HG03342 (cell line): ENCODE data around the gene RAB5B.
"Not testable (repeated sequence)": the region's sequence is repeated elsewhere in the genome, so short reads cannot be mapped to it uniquely, and the experiment has no call there.

ENCODE experiments used
- ATAC-seq: cut with Tn5 transposase; IDR thresholded peaks from one replicate; pipeline ENCODE4 v1.9.1; 2021; ENCODE audit warnings: mild to moderate bottlenecking, moderate library complexity; ENCODE audit not compliant: unreplicated experiment

The RAB5B gene

DNA sequence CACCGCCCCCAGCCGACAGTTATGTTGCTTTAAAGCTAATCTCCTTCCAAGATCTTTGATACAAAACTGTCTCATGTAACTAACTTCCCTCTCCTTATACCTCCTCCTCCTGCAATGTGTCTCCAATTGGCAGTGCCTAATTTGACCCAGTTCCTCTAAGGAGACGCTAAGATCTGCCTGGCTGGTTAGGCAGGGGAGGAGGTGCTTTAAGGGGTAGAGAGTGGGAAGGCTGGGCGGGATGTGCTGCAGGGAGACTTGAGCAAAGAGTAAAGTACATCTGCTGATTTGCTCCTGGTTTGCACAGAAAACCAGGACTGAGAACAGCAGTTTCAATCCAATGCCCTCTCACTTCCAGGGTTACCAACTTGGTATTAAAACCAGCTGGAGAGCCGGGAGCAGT is 39.6 kb downstream of the RAB5B start:
- no peak for ATAC-seq

DNA sequence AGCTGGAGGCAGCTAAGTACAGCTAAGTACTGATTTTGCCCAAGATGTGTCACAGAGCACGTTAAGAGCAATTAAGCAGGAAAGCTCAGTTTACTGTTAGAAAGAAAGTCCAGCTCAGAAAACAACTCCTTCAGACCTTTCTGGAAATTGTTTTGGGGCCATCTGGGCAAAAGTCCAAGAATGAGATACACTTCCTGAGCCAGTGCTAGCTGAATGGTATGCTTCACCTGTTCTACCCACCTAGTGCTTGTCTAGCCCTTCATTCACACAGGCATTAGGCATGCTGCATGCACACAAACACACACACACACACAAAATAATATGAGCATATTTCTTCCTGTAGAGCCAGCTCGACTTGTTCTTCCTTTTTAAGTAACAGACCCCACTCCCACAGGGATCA is 40.3 kb downstream of the RAB5B start:
- ATAC-seq = no peak

DNA sequence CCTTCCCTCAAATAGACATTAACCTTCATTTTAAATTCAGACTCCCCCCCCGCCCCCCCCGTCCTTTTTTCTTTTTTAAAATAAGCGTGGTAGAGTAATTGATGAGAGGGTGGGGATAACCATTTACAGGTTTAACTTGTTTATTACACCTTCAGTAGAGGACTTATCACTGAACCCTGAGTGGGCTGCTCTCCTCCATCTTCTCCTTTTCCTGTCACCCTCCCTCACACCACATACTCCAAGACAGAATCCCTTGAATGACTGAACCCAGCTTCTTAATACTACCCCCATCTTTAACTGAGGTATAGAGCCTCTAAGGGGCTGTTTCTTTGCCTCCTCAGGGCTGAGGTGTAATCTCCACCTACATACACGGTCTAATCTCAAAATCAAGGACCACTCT is 43.3 kb downstream of the RAB5B start:
- no peak for ATAC-seq

DNA sequence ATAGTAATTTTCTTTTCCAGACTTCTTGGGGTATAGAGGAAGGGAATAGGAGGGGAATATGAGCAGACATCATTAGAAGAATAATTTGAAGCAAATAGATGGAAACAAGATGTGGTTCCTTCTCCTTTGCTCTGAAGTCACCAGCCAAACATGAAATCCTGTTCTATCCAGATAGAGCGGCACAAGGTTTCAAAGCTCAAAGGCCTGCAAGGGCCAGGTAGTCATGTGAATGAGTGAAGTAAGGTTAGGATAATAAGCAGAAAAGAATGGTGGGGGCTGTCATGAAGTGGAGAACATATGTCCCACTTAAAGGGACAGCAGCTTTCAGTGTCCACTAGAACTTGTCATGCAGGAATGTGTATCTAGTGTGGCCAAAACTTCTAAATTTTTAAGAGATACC is 44.5 kb downstream of the RAB5B start:
- ATAC-seq = no peak

DNA sequence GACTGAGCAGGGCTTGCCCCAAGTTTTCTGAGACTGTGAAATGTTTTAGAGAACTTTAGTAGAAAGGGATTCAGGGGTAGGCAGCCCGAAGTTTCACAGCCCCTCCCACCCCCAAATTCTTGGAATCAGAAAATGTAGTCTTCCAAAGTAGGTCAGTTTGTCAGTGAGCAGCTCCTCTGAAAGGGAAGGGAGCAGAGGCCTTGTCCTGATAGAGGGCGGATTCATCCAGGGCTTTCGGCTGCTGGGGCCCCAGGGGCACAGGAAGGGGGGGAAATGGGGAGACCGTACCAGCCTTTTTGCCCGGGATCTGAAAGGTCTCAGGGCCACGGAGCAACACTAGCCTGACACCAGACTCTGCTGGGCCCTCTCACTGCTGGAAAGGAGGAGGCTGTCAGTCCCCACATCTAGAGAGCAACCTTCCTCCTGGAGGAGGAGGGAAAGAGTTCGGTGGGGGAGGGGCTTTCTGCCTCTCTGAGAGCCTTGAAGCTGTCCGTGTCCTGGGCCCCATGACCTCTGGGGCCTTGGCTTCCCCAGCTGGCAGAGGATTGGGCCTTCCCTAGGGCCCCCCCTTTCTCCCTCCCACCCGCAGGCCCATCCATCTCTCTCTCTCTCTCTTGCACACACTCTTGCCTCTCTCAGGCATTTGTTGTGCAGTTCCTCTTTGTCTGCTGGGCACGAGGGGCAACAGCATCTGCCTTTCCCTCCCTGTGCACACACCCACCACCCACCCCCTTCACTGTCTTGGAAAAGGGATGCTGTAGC is 46.7 kb downstream of the RAB5B start, which contains the start of gene IKZF4:
IKZF4 (plus strand) TSS at position 621 of the 762 bp plus-strand sequence. CDS start 451 bp downstream, outside the sequence.
- ATAC-seq = no peak

DNA sequence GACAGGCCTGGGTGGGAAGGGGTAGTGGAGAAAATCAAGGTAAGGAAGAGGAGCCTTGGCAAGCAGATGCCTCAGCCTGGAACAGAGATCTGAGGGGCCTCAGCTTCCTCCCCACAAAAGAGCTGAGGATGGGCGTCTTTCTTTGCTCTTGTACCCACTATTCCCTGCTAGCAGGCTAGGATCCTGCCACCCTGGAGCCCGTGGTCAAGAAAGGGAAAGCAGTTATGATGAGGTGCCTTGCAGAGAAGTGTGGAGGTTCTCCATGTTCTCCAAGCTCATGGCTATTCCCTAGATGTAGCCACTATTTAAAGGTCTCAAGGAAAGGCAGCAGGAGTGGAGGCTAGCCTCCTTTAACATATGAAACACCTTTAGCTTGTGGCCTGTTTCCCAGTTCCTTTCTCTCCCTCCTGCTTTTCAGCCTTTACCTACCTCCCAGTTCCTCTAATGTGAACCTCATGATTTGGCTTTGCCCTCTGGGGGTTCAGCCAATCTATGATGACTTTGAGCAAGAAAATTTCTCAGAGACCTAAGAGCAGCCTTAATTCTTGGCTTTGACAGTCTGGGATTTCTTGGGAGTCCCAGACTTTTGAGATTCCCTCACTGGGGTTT is 48.1 kb downstream of the RAB5B start:
- ATAC-seq = no peak

DNA sequence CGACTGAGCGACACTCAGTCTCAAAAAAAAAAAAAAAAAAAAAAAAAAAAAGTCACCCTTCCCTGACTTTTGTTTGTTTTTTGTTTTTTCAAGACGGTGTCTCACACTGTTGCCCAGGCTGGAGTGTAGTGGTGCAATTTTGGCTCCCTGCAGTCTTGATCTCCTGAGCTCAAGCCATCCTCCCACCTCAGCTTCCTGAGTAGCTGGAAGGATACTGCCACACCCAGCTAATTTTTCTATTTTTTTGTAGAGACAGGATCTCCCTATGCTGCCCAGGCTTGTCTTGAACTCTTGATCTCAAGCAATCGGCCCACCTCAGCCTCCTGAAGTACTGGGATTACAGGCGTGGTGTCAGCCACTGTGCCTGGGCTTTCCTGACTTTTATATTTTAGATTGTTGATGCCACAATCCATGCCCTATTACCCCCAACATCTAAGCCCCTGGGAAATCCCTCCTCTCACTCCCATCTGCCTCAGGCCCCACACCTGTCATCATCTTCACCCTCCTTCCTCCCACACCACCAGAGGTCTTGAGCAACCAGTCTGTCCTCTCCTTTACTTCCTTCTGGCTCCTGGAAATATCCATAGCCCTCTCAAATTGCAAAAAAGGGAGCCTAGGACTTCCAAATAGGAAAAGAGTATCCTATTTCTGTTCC is 54.8 kb downstream of the RAB5B start:
- ATAC-seq = no peak

DNA sequence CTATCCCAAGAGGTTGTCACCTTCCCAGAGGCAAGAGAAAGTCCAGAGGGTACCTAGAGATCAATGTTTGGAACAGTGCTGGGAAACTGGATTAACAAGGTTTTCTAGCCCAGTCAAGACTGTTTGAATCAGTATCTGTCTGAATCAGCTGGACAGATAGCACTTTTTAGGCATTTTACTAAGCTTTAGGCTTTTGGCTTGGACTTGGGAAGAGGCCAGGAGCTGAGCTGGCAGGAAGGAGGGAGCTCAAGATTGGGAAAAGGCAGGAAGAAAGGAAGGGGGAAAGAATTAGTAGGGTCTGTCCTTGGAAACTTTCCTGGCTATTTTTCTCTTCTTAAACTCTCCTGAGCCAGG is 55.3 kb downstream of the RAB5B start:
- no peak for ATAC-seq

DNA sequence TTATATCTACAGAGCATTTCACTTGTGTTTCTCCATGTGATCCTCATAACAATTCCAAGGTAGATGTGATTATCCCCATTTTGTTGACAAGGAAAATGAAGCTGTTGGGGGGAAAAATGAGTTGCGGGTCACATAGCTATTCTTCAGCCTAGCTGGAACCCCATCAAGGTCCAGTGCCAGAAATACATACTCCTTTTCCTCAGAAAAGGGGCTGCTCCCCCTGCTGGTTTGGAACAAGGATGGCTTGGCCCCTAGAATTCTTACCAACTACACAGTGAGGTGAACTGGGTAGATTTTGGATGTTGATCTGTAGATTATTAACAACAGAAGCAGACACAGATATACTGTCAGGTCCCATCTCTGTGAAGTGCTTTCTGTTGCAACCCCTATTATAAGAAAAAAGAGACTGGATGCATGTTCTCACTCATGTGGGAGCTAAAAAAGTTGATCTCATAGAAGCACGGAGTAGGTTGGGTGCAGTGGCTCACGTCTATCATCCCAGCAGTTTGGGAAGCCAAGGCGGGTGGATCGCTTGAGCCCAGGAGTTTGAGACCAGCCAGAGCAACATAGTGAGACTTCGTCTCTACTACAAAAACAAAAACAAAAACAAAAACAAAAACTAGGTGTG is 55.9 kb downstream of the RAB5B start:
- no peak for ATAC-seq

DNA sequence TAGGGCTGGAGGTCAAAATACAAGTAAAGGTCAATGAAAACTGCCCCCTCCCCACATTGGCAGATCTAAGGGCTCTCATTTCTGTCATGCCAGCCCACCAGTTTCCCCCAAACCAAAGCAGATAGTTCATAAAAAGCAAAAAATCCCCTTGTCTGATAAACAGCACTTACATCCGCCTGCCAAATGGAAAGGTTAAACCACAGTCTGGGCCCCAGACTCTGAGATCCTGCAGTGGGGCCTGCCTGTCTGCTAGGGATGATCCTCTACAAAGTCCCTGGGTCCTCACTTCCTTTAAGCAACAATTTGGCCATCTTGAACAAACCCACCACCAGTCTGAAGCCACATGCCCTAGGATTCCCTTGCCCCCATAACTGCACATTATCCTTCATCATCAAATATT is 58.1 kb downstream of the RAB5B start:
- no peak for ATAC-seq

DNA sequence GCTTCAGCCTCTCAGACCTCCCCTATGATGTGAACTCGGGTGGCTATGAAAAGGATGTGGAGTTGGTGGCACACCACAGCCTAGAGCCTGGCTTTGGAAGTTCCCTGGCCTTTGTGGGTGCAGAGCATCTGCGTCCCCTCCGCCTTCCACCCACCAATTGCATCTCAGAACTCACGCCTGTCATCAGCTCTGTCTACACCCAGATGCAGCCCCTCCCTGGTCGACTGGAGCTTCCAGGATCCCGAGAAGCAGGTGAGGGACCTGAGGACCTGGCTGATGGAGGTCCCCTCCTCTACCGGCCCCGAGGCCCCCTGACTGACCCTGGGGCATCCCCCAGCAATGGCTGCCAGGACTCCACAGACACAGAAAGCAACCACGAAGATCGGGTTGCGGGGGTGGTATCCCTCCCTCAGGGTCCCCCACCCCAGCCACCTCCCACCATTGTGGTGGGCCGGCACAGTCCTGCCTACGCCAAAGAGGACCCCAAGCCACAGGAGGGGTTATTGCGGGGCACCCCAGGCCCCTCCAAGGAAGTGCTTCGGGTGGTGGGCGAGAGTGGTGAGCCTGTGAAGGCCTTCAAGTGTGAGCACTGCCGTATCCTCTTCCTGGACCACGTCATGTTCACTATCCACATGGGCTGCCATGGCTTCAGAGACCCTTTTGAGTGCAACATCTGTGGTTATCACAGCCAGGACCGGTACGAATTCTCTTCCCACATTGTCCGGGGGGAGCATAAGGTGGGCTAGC is 60.9 kb downstream of the RAB5B start:
- no peak for ATAC-seq

DNA sequence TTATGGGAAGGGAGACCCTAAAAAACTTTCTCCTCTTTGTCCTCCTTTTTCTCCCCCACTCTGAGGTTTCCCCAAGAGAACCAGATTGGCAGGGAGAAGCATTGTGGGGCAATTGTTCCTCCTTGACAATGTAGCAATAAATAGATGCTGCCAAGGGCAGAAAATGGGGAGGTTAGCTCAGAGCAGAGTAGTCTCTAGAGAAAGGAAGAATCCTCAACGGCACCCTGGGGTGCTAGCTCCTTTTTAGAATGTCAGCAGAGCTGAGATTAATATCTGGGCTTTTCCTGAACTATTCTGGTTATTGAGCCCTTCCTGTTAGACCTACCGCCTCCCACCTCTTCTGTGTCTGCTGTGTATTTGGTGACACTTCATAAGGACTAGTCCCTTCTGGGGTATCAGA is 63.3 kb downstream of the RAB5B start:
- ATAC-seq = no peak

DNA sequence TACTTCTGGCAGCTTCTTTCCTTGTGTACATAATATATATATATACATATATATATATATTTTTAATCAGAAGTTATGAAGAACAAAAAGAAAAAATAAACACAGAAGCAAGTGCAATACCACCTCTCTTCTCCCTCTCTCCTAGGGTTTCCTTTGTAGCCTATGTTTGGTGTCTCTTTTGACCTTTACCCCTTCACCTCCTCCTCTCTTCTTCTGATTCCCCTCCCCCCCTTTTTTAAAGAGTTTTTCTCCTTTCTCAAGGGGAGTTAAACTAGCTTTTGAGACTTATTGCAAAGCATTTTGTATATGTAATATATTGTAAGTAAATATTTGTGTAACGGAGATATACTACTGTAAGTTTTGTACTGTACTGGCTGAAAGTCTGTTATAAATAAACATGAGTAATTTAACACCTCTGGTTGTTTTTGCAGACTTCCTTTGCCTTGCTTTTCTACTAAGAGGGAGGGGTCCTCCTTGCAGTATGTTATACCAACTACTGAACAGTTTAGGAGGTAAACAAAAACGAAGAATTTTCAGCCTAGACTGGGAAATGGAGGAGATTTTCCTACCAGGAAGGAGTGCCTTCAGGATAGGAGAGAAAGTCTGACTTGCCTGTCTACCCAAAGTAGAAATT is 64.3 kb downstream of the RAB5B start:
- no peak for ATAC-seq

DNA sequence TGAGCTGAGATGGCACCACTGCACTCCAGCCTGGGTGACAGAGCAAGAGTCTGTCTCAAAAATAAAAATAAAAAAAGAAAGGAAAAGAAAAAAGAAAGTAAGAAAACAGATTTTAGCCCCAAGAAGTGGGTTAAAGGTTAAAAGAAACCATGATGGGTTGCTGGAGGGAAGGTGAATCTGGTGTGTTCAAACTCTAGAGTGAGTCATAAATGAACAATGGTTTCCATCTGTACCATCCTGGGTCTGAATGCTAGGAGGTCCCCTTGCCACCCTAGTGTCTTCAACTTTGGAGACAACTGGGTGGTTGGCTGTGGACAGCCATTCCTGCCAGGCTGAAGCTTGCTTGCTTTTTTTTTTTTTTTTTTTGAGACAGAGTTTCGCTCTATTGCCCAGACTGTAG is 66.3 kb downstream of the RAB5B start:
- ATAC-seq = no peak

DNA sequence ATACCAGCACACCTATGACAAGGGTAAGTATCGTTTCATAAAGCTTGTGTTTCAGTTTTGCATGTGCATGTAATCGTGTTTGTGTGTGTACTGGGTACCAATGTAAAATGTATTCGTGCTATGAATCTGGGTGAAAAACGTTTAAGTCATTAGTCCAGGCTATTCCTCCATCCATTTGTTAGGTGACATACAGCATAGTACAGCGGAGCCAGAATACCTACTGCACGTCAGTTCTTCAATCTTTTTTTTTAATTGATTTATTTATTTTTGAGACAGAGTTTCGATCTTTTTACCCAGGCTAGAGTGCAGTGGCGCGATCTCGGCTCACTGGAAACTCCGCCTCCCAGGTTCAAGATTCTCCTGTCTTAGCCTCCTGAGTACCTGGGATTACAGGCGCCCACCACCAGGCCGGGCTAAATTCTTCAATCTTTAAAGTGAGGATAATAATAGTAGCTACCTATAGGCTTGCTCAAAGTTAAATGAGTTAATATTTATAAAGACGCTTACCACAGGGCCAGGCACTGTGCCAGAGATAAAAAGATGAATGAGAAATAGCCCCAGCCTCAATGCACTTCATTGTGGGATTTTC is 67.2 kb downstream of the RAB5B start:
- no peak for ATAC-seq

DNA sequence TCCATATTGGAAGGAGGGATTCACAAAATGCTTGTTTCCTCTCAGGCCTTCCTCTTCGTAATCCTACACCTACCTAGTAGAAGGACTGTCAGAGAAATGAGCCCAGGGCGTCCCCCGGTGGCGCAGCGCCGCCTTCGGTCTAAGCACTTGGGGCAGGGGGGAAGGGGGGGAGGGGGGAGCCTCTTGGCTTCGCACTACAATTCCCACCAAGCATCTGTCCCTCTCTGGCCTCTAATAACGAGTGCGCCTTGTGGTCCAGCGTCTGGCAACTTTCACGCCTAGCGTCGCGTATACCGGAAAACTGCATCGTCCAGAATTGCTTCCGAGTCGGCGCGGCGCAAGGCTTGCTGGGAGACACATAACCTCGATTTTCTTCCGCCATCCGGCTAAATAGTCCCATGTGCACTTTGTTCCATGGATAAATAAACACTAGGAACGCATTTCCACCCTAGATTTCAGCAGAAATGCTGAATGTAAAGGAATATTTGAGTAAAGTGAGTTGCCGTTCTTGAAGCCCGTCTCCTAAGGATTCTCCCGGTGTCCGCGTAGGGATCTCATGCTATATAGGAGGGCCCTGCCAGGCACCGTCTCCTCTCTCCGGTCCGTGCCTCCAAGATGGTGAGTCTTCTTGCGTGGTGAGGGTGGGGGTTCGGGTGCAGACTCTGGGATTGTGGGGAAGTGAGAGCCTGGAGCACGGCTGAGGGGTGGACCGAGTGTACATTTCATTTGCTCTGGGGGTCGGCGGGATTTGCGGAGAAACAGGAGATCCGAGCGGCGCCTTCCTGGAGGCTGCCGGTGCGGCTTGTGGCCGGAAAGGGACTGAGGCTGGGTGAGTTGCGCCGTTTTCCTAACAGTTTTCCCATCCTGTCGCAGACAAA is 67.9 kb downstream of the RAB5B start, which contains the start of gene RPS26:
RPS26 (plus strand) TSS at position 367 of the 878 bp plus-strand sequence; CDS start at position 616, 249 bp downstream.
- ATAC-seq = peak; percentile 91

DNA sequence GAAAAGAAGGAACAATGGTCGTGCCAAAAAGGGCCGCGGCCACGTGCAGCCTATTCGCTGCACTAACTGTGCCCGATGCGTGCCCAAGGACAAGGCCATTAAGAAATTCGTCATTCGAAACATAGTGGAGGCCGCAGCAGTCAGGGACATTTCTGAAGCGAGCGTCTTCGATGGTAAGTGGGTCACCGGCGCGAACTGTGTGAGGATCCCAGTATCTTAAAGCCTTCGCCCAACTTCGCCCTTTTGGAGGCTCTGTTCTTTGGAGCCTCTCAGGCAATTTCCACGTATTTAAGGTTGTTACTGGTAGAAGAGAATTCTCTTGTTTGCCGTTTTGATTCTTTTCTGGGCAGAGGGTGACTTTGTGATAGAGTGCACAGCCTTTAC is 68.5 kb downstream of the RAB5B start:
- not testable (repeated sequence) for ATAC-seq

DNA sequence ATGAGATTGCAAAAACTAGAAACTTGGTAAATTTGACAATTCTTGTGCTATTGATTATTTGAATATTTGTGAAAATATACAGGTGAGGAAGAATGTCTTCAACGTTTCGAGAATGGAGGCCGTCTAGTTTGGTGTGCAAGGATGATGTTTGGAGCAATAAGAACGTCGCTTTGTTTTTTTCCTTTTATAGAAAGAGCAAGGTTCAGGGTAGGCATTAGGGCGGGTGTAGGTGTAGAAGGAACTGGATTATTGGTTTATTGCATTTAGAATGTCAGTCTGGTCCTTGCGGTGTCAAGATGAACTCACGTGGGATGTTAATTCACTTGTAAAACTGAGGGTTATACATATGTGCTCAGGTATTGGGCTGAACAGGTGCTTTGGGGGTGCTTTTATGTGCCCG is 69.0 kb downstream of the RAB5B start:
- ATAC-seq = no peak
